IMR-90 (cell line): ENCODE results near the gene RUNX1. TPM values are rescaled to one million over a fixed set of nuclear protein-coding genes. Genes with fewer than 3 reads are reported as not detected.

Source experiments
- ATAC-seq: fragments of 200-7000 bp; cut with Tn5 transposase; 2 replicates; pipeline ENCODE4 v1.9.1; 2020; ENCODE audit warnings: low read depth, mild to moderate bottlenecking, moderate library complexity
- BruUV-seq: library from RNA; stranded (reverse); fragments of 400-500 nt; replicated peaks from 2 replicates; lab custom pipeline; 2021; lab: Mats Ljungman, UMichigan
- CTCF ChIA-PET: fragments of 300-600 bp; formaldehyde crosslinking; extraction: SDS; loops from one replicate; lab custom pipeline; 2021; ENCODE audit warnings: antibody characterized with exemption; lab: Yijun Ruan, JAX
- POLR2A ChIA-PET: fragments of 300-600 bp; sonication (Branson Sonifier 250); formaldehyde crosslinking; loops from one replicate; lab custom pipeline; 2022; ENCODE audit warnings: antibody characterized with exemption; ENCODE audit not compliant: unreplicated experiment; lab: Charles Lee
- DNase-seq: peaks from one replicate; pipeline ENCODE4 v3.0.0; 2013
- H2AFZ ChIP-seq: replicated peaks from 2 replicates; pipeline ENCODE3; 2013; ENCODE audit warnings: low read length, mild to moderate bottlenecking; ENCODE audit not compliant: poor library complexity
- H2AK5ac ChIP-seq: 2 replicates; pipeline ENCODE4 v1.6.1; 2013; ENCODE audit warnings: low read depth, low read length, inconsistent platforms
- H2AK9ac ChIP-seq: replicated peaks from 2 replicates; pipeline ENCODE3; 2013; ENCODE audit warnings: mild to moderate bottlenecking, low read depth, low read length, moderate library complexity; ENCODE audit not compliant: poor library complexity
- H2BK120ac ChIP-seq: 2 replicates; pipeline ENCODE4 v1.6.1; 2013; ENCODE audit warnings: low read depth, low read length, inconsistent platforms
- H2BK15ac ChIP-seq: 3 replicates; pipeline ENCODE4 v1.6.1; 2013; ENCODE audit warnings: low read depth, low read length, inconsistent platforms
- H2BK20ac ChIP-seq: 2 replicates; pipeline ENCODE4 v1.6.1; 2013; ENCODE audit warnings: low read depth, mild to moderate bottlenecking, inconsistent platforms, low read length, moderate library complexity
- H2BK5ac ChIP-seq: 2 replicates; pipeline ENCODE4 v1.6.1; 2013; ENCODE audit warnings: mild to moderate bottlenecking, low read depth, low read length, inconsistent platforms; ENCODE audit not compliant: poor library complexity, severe bottlenecking
- H3K14ac ChIP-seq: replicated peaks from 2 replicates; pipeline ENCODE4 v1.6.1; 2013; ENCODE audit warnings: low read depth, low read length, inconsistent platforms
- H3K18ac ChIP-seq: 2 replicates; pipeline ENCODE4 v1.6.1; 2013; ENCODE audit warnings: low read depth, low read length, control low read depth
- H3K23ac ChIP-seq: 2 replicates; pipeline ENCODE4 v1.6.1; 2013; ENCODE audit warnings: low read depth, low read length, inconsistent platforms
- H3K27ac ChIP-seq: 2 replicates; pipeline ENCODE4 v1.5.1; 2013; ENCODE audit warnings: mild to moderate bottlenecking, control low read depth, low read length; ENCODE audit not compliant: insufficient read depth
- H3K27me3 ChIP-seq: 2 replicates; pipeline ENCODE4 v1.6.1; 2013; ENCODE audit warnings: low read length; ENCODE audit not compliant: control insufficient read depth, insufficient read depth
- H3K36me3 ChIP-seq: 2 replicates; pipeline ENCODE4 v1.6.1; 2013; ENCODE audit warnings: low read length, mixed read lengths; ENCODE audit not compliant: control insufficient read depth, insufficient read depth
- H3K4ac ChIP-seq: 2 replicates; pipeline ENCODE4 v1.6.1; 2013; ENCODE audit warnings: low read depth, low read length, inconsistent platforms
- H3K4me1 ChIP-seq: 2 replicates; pipeline ENCODE4 v1.6.1; 2013; ENCODE audit warnings: low read length, mixed read lengths; ENCODE audit not compliant: control insufficient read depth, insufficient read depth
- H3K4me2 ChIP-seq: 2 replicates; pipeline ENCODE4 v1.6.1; 2013; ENCODE audit warnings: low read depth, mild to moderate bottlenecking, control low read depth, low read length, moderate library complexity
- H3K4me3 ChIP-seq: 2 replicates; pipeline ENCODE4 v1.5.1; 2013; ENCODE audit warnings: low read depth, mild to moderate bottlenecking, control low read depth, low read length, moderate library complexity; ENCODE audit not compliant: insufficient read depth
- H3K56ac ChIP-seq: 2 replicates; pipeline ENCODE4 v1.6.1; 2013; ENCODE audit warnings: low read length, inconsistent platforms; ENCODE audit not compliant: insufficient read depth; ENCODE audit errors: extremely low read depth
- H3K79me1 ChIP-seq, 2 experiments: 2 replicates each; pipeline ENCODE4 v1.6.1; 2013; ENCODE audit warnings: low read length in 2 of 2, inconsistent platforms in 1 of 2, low read depth in 1 of 2
- H3K9ac ChIP-seq: 2 replicates; pipeline ENCODE4 v1.6.1; 2013; ENCODE audit warnings: low read depth, low read length, control low read depth
- H3K9me1 ChIP-seq: 2 replicates; pipeline ENCODE4 v1.6.1; 2013; ENCODE audit warnings: low read length, inconsistent platforms; ENCODE audit not compliant: insufficient read depth
- H3K9me3 ChIP-seq: 2 replicates; pipeline ENCODE4 v1.6.1; 2013; ENCODE audit warnings: low read length; ENCODE audit not compliant: control insufficient read depth, insufficient read depth
- H4K20me1 ChIP-seq: 2 replicates; pipeline ENCODE4 v1.6.1; 2013; ENCODE audit warnings: low read length, inconsistent platforms; ENCODE audit not compliant: insufficient read depth
- H4K5ac ChIP-seq: 2 replicates; pipeline ENCODE4 v1.6.1; 2013; ENCODE audit warnings: mild to moderate bottlenecking, low read depth, low read length, control low read depth
- H4K8ac ChIP-seq, 2 experiments: 2 replicates each; pipeline ENCODE4 v1.6.1; 2013; ENCODE audit warnings: low read depth in 2 of 2, low read length in 2 of 2, control low read depth in 1 of 2, inconsistent platforms in 1 of 2
- H4K91ac ChIP-seq: 2 replicates; pipeline ENCODE4 v1.6.1; 2013; ENCODE audit warnings: low read depth, low read length, inconsistent platforms; ENCODE audit not compliant: insufficient read depth
- FOS ChIP-seq: fragments of 150-350 bp; IDR thresholded peaks from 2 replicates; pipeline ENCODE4 v1.6.1; 2016; ENCODE audit warnings: low read depth, low read length
- WGBS, 2 experiments: methylation state at CpG; one replicate each; pipeline versions ENCODE4 v1.1.5 to v1.1.7; 2013; ENCODE audit warnings: missing lambda C conversion rate in 2 of 2; ENCODE audit not compliant: insufficient read length in 1 of 2; ENCODE audit errors: extremely low coverage in 2 of 2; 5-methylcytosine and 5-hydroxymethylcytosine counted together
- dilution Hi-C: fragments of 300-500 bp; cut with HindIII; formaldehyde crosslinking; loops from one replicate; pipeline ENCODE4 v1.14.3; 2018; ENCODE audit warnings: low sequenced_read_pairs; ENCODE audit not compliant: unreplicated experiment
- in situ Hi-C: fragments of 300-500 bp; cut with MboI; formaldehyde crosslinking; loops from 3 replicates; pipeline ENCODE4 v1.14.3; 2019; ENCODE audit warnings: low sequenced_read_pairs, inconsistent platforms, mixed read lengths
- intact Hi-C: fragments of 100-400 bp; cut with micrococcal nuclease; formaldehyde crosslinking; loops from 2 replicates; pipeline ENCODE4 v1.10.0; 2022
- polyA plus RNA-seq, 3 experiments: library from polyadenylated mRNA; depleted of rRNA; stranded (reverse); fragments of >200 nt; gene quantifications; 2 replicates each; pipeline ENCODE4 v1.2.3, GENCODE V29; 2012; ENCODE audit warnings: low replicate concordance in 1 of 3
- total RNA-seq: library from RNA; depleted of rRNA; stranded (reverse); fragments of >200 nt; gene quantifications from 2 replicates; pipeline ENCODE4 v1.2.3, GENCODE V29; 2012

RUNX1 gene
- total and polyA plus RNA-seq, 2 of the 4 experiments (the other 2 are of a cell fraction): 34.5 to 56.5 TPM

DNA sequence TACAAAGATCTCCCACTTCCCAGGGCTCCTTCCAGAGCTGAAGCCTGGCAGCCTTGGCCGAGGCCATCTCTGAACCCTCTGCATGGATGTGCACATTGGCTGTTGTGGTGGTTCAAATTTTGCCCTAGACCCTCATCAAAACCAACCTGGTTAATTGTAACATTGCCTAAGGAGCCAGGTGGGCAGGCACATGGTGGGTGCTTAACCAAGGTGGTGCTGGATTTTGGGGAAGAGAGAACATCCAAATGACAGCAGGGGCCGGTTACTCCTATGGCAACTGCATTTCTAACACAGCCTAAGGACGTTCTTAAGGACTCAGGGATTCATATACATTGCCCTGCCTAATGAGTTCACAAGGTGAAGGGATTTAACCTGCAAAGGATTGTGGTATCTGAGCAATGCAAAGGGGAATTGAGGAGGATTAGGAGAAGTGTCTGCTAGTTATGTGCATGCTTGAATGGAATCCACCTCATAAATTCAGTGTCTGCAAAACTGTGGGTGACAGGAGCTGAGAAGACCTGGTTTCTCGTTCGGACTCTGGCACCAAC is 10.3 kb downstream of the RUNX1 start:
- intact Hi-C loops: no loop called here
- dilution Hi-C loops: no loop called here
- no TSS peak for BruUV-seq

More for the DNA sequence above, 10.3 kb downstream of the RUNX1 start:
- peaks cover 0 to 15% of the 10 kb centered on the region in 2 experiments; a peak in 2 of 4 replicates for H3K79me1 ChIP-seq
- no peak overlapping the region; the same call in 1 of the 2 replicates for H3K23ac ChIP-seq
- POLR2A ChIA-PET: no interaction called here
- H3K4me2 ChIP-seq: no peak overlapping the region
- H3K4ac ChIP-seq: peak overlapping the region; percentile 20; the same call in 1 of the 2 replicates
- H3K27me3 ChIP-seq: no peaks in the 10 kb centered on the region
- in situ Hi-C loops: no loop called here
- no peaks in the 10 kb centered on the region for H3K9me3 ChIP-seq
- no peak overlapping the region for H2BK120ac ChIP-seq
- H3K4me3 ChIP-seq: no peak overlapping the region
- no peak for ATAC-seq
- no peak overlapping the region for H2AK9ac ChIP-seq
- no peak for DNase-seq
- H3K18ac ChIP-seq: no peak overlapping the region
- WGBS, 2 experiments: 80% methylated on average over 1 of the region's 5 CpGs; no CpG with 5 or more reads in 1 of the 2 experiments
- no peaks in the 10 kb centered on the region for H4K20me1 ChIP-seq
- H3K14ac ChIP-seq: no peak overlapping the region
- H4K8ac ChIP-seq: no peak overlapping the region
- H4K5ac ChIP-seq: no peak overlapping the region
- peaks cover 7% of the 10 kb centered on the region; the same call in 1 of the 2 replicates for H3K9me1 ChIP-seq
- no peaks in the 10 kb centered on the region for H3K4me1 ChIP-seq
- H2AFZ ChIP-seq: no peak overlapping the region
- no peak for TF ChIP-seq FOS
- no peak overlapping the region for H4K91ac ChIP-seq
- H2BK15ac ChIP-seq: no peak overlapping the region
- H3K56ac ChIP-seq: no peak overlapping the region
- H2AK5ac ChIP-seq: no peak overlapping the region
- no peak overlapping the region for H3K9ac ChIP-seq
- H3K27ac ChIP-seq: no peak overlapping the region
- H2BK20ac ChIP-seq: no peak overlapping the region
- H3K36me3 ChIP-seq: no peaks in the 10 kb centered on the region
- CTCF ChIA-PET: interaction anchor here (0.6 to 0.7 kb wide), 2 partner anchors 31 to 266 kb away, joined by 3 to 4 read pairs; no protein-coding TSS in a partner anchor
- no peak overlapping the region for H2BK5ac ChIP-seq
